HepG2 (cell line): ENCODE data around the gene FBXW5. TPM values are rescaled to one million over a fixed set of nuclear protein-coding genes. Genes with fewer than 3 reads are reported as not detected.

Source experiments
- KDM4B ChIP-seq: sonication (generic); formaldehyde crosslinking; IDR thresholded peaks from 2 replicates; pipeline ENCODE4 v1.4.0; 2020; ENCODE audit warnings: missing genetic modification reagents
- KDM5B ChIP-seq: sonication (generic); formaldehyde crosslinking; IDR thresholded peaks from 2 replicates; pipeline ENCODE4 v1.4.0; 2020; ENCODE audit warnings: missing genetic modification reagents, mild to moderate bottlenecking, borderline replicate concordance
- MAFG ChIP-seq: sonication (generic); formaldehyde crosslinking; IDR thresholded peaks from 2 replicates; pipeline ENCODE4 v1.5.1; 2020; ENCODE audit warnings: mild to moderate bottlenecking, missing genetic modification reagents
- MXD4 ChIP-seq: IDR thresholded peaks from 2 replicates; pipeline ENCODE4 v1.6.1; 2016; ENCODE audit warnings: mild to moderate bottlenecking, missing biosample characterization, missing genetic modification reagents
- NR2C2 ChIP-seq: sonication (generic); formaldehyde crosslinking; IDR thresholded peaks from 2 replicates; pipeline ENCODE4 v1.4.0; 2020; ENCODE audit warnings: missing genetic modification reagents, mild to moderate bottlenecking, moderate library complexity, borderline replicate concordance
- PBX2 ChIP-seq: IDR thresholded peaks from 2 replicates; pipeline ENCODE4 v1.6.1; 2016; ENCODE audit warnings: control low read depth
- SOX5 ChIP-seq: IDR thresholded peaks from 2 replicates; pipeline ENCODE4 v1.6.1; 2016; ENCODE audit warnings: borderline replicate concordance
- TEAD3 ChIP-seq: optimal IDR thresholded peaks from 2 replicates; pipeline ENCODE3; 2016; ENCODE audit warnings: borderline replicate concordance
- TOPORS ChIP-seq: sonication (generic); formaldehyde crosslinking; IDR thresholded peaks from 2 replicates; pipeline ENCODE4 v1.8.0; 2023; ENCODE audit warnings: mild to moderate bottlenecking, missing genetic modification reagents
- ZBTB42 ChIP-seq: sonication (generic); formaldehyde crosslinking; IDR thresholded peaks from 2 replicates; pipeline ENCODE4 v1.5.0; 2020; ENCODE audit warnings: mild to moderate bottlenecking, missing genetic modification reagents
- ZBTB49 ChIP-seq: sonication (generic); formaldehyde crosslinking; IDR thresholded peaks from 2 replicates; pipeline ENCODE4 v1.4.0; 2020; ENCODE audit warnings: missing genetic modification reagents, borderline replicate concordance
- ZNF44 ChIP-seq: sonication (generic); formaldehyde crosslinking; IDR thresholded peaks from 2 replicates; pipeline ENCODE4 v1.5.1; 2020; ENCODE audit warnings: mild to moderate bottlenecking, missing genetic modification reagents
- ZNF569 ChIP-seq: sonication (generic); formaldehyde crosslinking; IDR thresholded peaks from 2 replicates; pipeline ENCODE4 v1.5.0; 2020; ENCODE audit warnings: mild to moderate bottlenecking, missing genetic modification reagents, moderate library complexity, borderline replicate concordance
- polyA plus RNA-seq, 8 experiments: library from polyadenylated mRNA; depleted of rRNA in 3 of 8; stranded (reverse) in 7 of 8; unstranded in 1 of 8; fragments of >200 nt; fragmentation: Illumina TruSeq in 4 of 8; extraction: Trizol in 4 of 8; gene quantifications; 2 replicates each; pipeline versions ENCODE4 v1.2.1 to v1.2.3, GENCODE V29; 2011 to 2016; ENCODE audit warnings: low read depth in 4 of 8, missing spikeins in 1 of 8, mixed read lengths in 1 of 8; ENCODE audit not compliant: insufficient read depth in 1 of 8
- total RNA-seq, 5 experiments: library from RNA; depleted of rRNA; stranded (reverse); fragments of >200 nt; fragmentation: Illumina TruSeq; extraction: Trizol; gene quantifications; 2 replicates each; pipeline ENCODE4 v1.2.3, GENCODE V29; 2016; ENCODE audit warnings: low read depth in 1 of 5
- TF ChIP-seq, protein P1 (sequence below): sonication (generic); formaldehyde crosslinking; IDR thresholded peaks from 2 replicates; pipeline ENCODE4 v1.5.0; 2020; ENCODE audit warnings: missing genetic modification reagents
- TF ChIP-seq, protein P2 (sequence below): sonication (generic); formaldehyde crosslinking; IDR thresholded peaks from 2 replicates; pipeline ENCODE4 v1.5.0; 2020; ENCODE audit warnings: missing genetic modification reagents
- TF ChIP-seq, protein P3 (sequence below): sonication (generic); formaldehyde crosslinking; conservative IDR thresholded peaks from 2 replicates; pipeline ENCODE4 v1.8.0; 2022; ENCODE audit warnings: low read depth, missing genetic modification reagents
- TF ChIP-seq, protein P4 (sequence below): sonication (generic); formaldehyde crosslinking; IDR thresholded peaks from 2 replicates; pipeline ENCODE4 v1.5.1; 2020; ENCODE audit warnings: mild to moderate bottlenecking, missing genetic modification reagents, moderate library complexity

The FBXW5 gene
- total and polyA plus RNA-seq, 2 of the 13 experiments (the other 11 are each of a cell fraction or from before 2014, with no cell fraction given), result 52.0 to 60.4 TPM

DNA sequence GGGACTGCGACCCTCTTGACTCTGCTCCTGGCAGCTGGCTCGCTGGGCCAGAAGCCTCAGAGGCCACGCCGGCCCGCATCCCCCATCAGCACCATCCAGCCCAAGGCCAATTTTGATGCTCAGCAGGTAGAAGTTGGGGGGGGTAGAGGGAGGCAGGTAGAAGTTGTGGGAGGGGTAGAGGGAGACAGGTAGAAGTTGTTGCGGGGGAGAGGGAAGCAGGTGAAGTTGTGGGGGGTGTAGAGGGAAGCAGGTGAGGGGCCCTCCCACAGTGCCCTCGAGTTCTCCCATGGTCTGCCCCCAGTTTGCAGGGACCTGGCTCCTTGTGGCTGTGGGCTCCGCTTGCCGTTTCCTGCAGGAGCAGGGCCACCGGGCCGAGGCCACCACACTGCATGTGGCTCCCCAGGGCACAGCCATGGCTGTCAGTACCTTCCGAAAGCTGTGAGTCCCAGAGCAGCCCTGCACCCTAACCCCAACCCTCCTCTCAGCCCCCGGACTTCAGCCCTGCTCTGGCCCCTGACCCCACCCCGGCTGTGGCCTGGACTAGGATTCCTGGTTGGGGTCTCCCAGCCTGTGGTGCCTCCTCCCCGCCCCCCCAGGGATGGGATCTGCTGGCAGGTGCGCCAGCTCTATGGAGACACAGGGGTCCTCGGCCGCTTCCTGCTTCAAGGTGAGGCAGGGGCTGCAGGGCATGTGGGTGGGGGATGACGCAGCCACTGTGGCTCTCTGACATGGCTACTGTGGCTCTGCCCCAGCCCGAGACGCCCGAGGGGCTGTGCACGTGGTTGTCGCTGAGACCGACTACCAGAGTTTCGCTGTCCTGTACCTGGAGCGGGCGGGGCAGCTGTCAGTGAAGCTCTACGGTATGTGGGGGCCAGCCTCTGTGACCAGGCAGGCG, 1.0 kb upstream of the FBXW5 start (continued):
- TF ChIP-seq, protein P1, sequence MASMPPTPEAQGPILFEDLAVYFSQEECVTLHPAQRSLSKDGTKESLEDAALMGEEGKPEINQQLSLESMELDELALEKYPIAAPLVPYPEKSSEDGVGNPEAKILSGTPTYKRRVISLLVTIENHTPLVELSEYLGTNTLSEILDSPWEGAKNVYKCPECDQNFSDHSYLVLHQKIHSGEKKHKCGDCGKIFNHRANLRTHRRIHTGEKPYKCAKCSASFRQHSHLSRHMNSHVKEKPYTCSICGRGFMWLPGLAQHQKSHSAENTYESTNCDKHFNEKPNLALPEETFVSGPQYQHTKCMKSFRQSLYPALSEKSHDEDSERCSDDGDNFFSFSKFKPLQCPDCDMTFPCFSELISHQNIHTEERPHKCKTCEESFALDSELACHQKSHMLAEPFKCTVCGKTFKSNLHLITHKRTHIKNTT, result no peak
- TF ChIP-seq, protein P2, sequence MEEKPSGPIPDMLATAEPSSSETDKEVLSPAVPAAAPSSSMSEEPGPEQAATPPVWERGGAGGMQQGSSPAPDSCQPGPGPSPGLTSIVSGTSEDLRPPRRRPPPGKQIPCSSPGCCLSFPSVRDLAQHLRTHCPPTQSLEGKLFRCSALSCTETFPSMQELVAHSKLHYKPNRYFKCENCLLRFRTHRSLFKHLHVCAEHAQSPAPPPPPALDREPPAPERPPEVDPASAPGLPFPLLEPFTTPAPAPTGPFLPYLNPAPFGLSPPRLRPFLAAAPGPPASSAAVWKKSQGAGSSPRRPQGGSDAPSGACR (CRISPR knock-in tag), result no peak
- TF ChIP-seq KDM5B (0 out of 2 replicates have a peak, but pooled peaks have one; percentile 17), TEAD3 (CRISPR knock-in tag) (peak; percentile 43), ZBTB49 (CRISPR knock-in tag) (no peak), PBX2 (CRISPR knock-in tag) (no peak), SOX5 (no peak), ZNF569 (CRISPR knock-in tag) (no peak), MXD4 (peak; percentile 47; the same call in 1 of the 2 replicates), NR2C2 (CRISPR knock-in tag) (no peak), KDM4B (no peak), MAFG (no peak), ZBTB42 (CRISPR knock-in tag) (no peak), TOPORS (CRISPR knock-in tag) (no peak), ZNF44 (no peak)
- TF ChIP-seq, protein P3, sequence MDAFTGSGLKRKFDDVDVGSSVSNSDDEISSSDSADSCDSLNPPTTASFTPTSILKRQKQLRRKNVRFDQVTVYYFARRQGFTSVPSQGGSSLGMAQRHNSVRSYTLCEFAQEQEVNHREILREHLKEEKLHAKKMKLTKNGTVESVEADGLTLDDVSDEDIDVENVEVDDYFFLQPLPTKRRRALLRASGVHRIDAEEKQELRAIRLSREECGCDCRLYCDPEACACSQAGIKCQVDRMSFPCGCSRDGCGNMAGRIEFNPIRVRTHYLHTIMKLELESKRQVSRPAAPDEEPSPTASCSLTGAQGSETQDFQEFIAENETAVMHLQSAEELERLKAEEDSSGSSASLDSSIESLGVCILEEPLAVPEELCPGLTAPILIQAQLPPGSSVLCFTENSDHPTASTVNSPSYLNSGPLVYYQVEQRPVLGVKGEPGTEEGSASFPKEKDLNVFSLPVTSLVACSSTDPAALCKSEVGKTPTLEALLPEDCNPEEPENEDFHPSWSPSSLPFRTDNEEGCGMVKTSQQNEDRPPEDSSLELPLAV (CRISPR knock-in tag), result no peak
- TF ChIP-seq, protein P4, sequence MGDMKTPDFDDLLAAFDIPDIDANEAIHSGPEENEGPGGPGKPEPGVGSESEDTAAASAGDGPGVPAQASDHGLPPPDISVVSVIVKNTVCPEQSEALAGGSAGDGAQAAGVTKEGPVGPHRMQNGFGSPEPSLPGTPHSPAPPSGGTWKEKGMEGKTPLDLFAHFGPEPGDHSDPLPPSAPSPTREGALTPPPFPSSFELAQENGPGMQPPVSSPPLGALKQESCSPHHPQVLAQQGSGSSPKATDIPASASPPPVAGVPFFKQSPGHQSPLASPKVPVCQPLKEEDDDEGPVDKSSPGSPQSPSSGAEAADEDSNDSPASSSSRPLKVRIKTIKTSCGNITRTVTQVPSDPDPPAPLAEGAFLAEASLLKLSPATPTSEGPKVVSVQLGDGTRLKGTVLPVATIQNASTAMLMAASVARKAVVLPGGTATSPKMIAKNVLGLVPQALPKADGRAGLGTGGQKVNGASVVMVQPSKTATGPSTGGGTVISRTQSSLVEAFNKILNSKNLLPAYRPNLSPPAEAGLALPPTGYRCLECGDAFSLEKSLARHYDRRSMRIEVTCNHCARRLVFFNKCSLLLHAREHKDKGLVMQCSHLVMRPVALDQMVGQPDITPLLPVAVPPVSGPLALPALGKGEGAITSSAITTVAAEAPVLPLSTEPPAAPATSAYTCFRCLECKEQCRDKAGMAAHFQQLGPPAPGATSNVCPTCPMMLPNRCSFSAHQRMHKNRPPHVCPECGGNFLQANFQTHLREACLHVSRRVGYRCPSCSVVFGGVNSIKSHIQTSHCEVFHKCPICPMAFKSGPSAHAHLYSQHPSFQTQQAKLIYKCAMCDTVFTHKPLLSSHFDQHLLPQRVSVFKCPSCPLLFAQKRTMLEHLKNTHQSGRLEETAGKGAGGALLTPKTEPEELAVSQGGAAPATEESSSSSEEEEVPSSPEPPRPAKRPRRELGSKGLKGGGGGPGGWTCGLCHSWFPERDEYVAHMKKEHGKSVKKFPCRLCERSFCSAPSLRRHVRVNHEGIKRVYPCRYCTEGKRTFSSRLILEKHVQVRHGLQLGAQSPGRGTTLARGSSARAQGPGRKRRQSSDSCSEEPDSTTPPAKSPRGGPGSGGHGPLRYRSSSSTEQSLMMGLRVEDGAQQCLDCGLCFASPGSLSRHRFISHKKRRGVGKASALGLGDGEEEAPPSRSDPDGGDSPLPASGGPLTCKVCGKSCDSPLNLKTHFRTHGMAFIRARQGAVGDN, result peak; percentile 90
